Measurements from ENCODE around the gene PEPD. TPM values are rescaled to one million over a fixed set of nuclear protein-coding genes. Genes with fewer than 3 reads are reported as not detected.

PEPD gene
- total and polyA plus RNA-seq, 2 donors (not counting 3 experiments of a cell fraction or from before 2014, with no cell fraction given) = 73.7 to 126 TPM

DNA sequence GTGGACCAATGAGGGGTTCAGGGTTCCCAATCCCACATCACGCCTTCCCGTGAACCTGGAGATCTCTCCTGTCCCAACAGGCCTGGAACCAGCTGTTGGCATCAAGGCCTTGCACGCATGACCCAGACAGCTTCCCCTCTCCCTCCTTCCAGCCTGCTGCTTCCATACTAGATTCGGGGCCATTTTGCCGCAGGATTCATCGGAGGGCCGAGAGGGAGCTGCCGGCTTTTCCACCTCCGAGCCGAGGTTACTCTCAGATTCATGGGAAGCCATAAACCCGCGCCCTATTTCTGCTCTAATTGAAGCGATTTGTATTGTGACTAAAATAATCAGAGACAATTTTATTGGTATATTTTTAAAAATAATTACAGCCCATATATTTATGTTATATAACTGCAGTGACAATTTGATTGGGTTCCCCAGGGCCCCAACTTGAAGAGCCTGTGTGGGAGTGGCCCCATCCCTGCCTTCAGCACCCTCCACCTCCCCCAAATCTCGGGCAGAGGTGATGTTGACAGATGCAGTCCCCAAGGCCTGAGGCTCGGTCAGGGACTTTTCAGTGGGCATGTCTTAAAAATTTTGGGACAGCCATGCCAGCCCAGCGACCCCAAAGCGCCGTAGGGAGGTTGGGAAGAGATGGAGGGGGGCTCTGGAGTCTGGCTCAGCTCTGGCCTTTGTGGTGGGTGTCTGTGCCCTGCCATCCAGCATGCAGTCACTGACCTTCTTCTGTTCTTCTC lies 30.8 kb upstream of the PEPD start:
- Histone ChIP-seq H3K79me2 (ENCODE audit: control insufficient read depth, insufficient read depth, low read length) (no peaks in the 10 kb centered on the region), H3K9me3 (replicated peaks; ENCODE audit: control insufficient read depth, insufficient read depth, low read length) (no peaks in the 10 kb centered on the region), H3K9ac (replicated peaks; ENCODE audit: extremely low read depth, insufficient read depth, low read length) (no peak overlapping the region), H2AFZ (ENCODE audit: low read depth, low read length) (no peak overlapping the region), H3K27ac (ENCODE audit: insufficient read depth, low read depth, low read length) (no peak overlapping the region), H3K4me3 (replicated peaks in 1 of 3; ENCODE audit: insufficient read depth in 1 of 3, low read depth in 1 of 3, low read length in 3 of 3) (no peak overlapping the region), H3K9me1 (replicated peaks; ENCODE audit: control insufficient read depth, extremely low read depth, insufficient read depth, low read length) (no peaks in the 10 kb centered on the region), H3K27me3 (ENCODE audit: control insufficient read depth in 2 of 2, insufficient read depth in 2 of 2, low read length in 2 of 2) (no peaks in the 10 kb centered on the region), H3K4me2 (ENCODE audit: insufficient read depth, low read length) (no peak overlapping the region), H3K4me1 (ENCODE audit: control insufficient read depth, extremely low read depth, insufficient read depth, low read length) (no peaks in the 10 kb centered on the region), H4K20me1 (replicated peaks; ENCODE audit: control insufficient read depth, extremely low read depth, insufficient read depth, low read length) (no peaks in the 10 kb centered on the region), H3K36me3 (ENCODE audit: control insufficient read depth in 2 of 2, extremely low read depth in 1 of 2, insufficient read depth in 2 of 2, low read length in 2 of 2) (no peaks in the 10 kb centered on the region)
- intact Hi-C loops (cut with micrococcal nuclease) = no loop called here
- no peak for TF ChIP-seq GATA2 (IDR thresholded peaks at IDR 0.05; ENCODE audit: insufficient read depth, insufficient read length, low read depth, low read length)
- no peak for TF ChIP-seq POLR2A (IDR thresholded peaks at IDR 0.05; ENCODE audit: low read depth, low read length)
- TF ChIP-seq POLR2AphosphoS5 (IDR thresholded peaks at IDR 0.05; ENCODE audit: insufficient read depth, low read depth, low read length) = no peak
- TF ChIP-seq EZH2 (IDR thresholded peaks at IDR 0.05; ENCODE audit: borderline replicate concordance, low read depth, low read length, severe bottlenecking) = no peak
- TF ChIP-seq, protein P1, sequence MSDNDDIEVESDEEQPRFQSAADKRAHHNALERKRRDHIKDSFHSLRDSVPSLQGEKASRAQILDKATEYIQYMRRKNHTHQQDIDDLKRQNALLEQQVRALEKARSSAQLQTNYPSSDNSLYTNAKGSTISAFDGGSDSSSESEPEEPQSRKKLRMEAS (IDR thresholded peaks at IDR 0.05; ENCODE audit: insufficient read depth, insufficient read length) = no peak
- TF ChIP-seq, protein P2, sequence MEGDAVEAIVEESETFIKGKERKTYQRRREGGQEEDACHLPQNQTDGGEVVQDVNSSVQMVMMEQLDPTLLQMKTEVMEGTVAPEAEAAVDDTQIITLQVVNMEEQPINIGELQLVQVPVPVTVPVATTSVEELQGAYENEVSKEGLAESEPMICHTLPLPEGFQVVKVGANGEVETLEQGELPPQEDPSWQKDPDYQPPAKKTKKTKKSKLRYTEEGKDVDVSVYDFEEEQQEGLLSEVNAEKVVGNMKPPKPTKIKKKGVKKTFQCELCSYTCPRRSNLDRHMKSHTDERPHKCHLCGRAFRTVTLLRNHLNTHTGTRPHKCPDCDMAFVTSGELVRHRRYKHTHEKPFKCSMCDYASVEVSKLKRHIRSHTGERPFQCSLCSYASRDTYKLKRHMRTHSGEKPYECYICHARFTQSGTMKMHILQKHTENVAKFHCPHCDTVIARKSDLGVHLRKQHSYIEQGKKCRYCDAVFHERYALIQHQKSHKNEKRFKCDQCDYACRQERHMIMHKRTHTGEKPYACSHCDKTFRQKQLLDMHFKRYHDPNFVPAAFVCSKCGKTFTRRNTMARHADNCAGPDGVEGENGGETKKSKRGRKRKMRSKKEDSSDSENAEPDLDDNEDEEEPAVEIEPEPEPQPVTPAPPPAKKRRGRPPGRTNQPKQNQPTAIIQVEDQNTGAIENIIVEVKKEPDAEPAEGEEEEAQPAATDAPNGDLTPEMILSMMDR (IDR thresholded peaks at IDR 0.05; ENCODE audit: extremely low read depth in 1 of 2, insufficient read depth in 1 of 2, low read depth in 1 of 2, low read length in 2 of 2) = no peak
- no peak for TF ChIP-seq FOS (IDR thresholded peaks at IDR 0.05; ENCODE audit: borderline replicate concordance, insufficient read depth, low read length)
- no peak for TF ChIP-seq MYC (IDR thresholded peaks at IDR 0.05; ENCODE audit: low read depth, low read length)
- TF ChIP-seq JUN (IDR thresholded peaks at IDR 0.05; ENCODE audit: borderline replicate concordance, insufficient read depth, insufficient read length, low read depth) = no peak
- FAIRE-seq (no peak), DNase-seq (ENCODE audit: low read depth, low spot score) (no peak)
- dilution Hi-C loops (cut with MboI; ENCODE audit: extremely low pct_ligation_motif_present, low sequenced_read_pairs) = no loop called here
- no TSS peak for BruUV-seq (replicated peaks)
- ChIA-PET POLR2A (no interaction called here), CTCF (no interaction called here)
